ENCODE data around the gene PTER.

DNA sequence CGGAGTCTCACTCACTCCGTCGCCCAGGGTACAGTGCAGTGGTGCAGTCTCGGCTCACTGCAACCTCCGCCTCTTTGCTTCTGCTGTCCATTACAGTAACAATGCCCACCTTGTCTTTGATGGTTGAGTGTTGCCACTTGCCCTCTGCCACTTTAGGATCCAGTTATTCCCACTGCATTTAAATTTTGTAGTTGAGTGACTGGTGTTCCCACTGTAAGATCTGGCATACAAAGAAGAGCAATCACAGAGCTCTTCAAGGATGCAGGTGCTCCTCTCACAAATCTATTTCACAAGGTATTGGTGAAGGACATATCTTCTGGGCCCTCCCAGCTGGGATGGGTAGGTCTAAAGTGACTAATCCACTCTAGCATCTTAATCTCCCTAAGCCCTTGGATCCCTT is 12.6 kb downstream of the PTER start:
- TF ChIP-seq, protein P1, sequence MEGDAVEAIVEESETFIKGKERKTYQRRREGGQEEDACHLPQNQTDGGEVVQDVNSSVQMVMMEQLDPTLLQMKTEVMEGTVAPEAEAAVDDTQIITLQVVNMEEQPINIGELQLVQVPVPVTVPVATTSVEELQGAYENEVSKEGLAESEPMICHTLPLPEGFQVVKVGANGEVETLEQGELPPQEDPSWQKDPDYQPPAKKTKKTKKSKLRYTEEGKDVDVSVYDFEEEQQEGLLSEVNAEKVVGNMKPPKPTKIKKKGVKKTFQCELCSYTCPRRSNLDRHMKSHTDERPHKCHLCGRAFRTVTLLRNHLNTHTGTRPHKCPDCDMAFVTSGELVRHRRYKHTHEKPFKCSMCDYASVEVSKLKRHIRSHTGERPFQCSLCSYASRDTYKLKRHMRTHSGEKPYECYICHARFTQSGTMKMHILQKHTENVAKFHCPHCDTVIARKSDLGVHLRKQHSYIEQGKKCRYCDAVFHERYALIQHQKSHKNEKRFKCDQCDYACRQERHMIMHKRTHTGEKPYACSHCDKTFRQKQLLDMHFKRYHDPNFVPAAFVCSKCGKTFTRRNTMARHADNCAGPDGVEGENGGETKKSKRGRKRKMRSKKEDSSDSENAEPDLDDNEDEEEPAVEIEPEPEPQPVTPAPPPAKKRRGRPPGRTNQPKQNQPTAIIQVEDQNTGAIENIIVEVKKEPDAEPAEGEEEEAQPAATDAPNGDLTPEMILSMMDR (IDR thresholded peaks at IDR 0.05; ENCODE audit: low read depth, low read length): no peak
- TF ChIP-seq EZH2phosphoT487 (IDR thresholded peaks at IDR 0.05; ENCODE audit: low read depth): no peak
